Measurements from ENCODE around the gene PTGIS. TPM values are rescaled to one million over a fixed set of nuclear protein-coding genes. Genes with fewer than 3 reads are reported as not detected.

PTGIS gene
- total RNA-seq, 1 donor from 2014 or later = 31.0 TPM

- Mint-ChIP-seq H3K36me3 (ENCODE audit: low read depth) (peaks cover 49% of the 10 kb centered on the region), H3K4me3 (ENCODE audit: low read depth) (no peak overlapping the region), H3K27ac (no peak overlapping the region), H3K27me3 (ENCODE audit: low read depth) (no peaks in the 10 kb centered on the region), H3K4me1 (ENCODE audit: low read depth) (peaks cover 71% of the 10 kb centered on the region), H3K9me3 (peaks cover 18% of the 10 kb centered on the region)
- DNase-seq (ENCODE audit: low spot score) = no peak
- intact Hi-C loops (cut with micrococcal nuclease) = no loop called here
Observed at GRCh38 chr20:49580813-49581174, 12.9 kb upstream of the PTGIS start.

DNA sequence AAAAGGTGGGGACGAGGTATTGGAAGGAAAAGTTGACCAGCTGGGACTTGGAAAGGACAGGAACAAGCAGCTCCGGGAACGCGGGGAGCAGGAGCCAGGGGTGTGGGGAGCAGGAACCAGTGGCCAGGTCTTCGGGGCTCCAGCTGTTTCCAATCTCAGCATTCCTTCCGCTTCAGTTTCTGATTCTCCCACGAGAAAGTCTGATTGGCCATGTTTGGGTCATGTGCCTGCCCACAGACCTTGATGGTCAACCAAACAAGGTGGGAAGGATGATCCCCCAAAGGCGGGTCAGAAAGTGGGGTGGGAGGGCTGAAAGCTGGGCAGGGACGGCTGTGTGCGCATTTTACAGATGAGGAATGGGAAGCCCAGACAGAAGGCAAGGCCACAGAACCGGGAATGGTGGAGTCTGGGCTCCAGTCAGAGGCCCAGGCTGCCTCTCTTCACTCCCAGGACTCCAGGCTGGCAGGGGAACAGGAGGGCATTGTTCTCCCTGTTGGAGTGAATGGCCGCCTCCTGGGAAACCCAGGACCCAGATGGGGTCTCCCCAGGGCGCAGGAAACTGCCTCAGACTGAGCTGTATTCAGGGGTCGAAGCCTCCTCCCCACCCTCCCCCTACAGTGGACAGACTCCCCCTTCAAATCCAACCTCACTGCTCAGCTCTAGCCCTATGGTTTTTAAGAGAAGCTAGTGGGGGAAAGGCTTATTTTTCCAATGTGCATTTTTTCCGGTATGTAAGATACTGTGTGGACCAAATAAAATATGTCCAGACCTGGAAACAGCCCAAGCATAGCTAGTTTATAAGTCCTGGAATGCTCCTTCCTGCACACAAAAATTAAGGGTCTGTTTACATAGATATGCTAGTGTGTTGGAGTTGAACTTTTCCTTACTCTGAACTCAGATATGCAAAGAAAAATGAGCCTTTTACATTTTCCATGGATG lies 12.2 kb upstream of the PTGIS start:
- Mint-ChIP-seq H3K9me3 (peaks cover 18% of the 10 kb centered on the region), H3K36me3 (ENCODE audit: low read depth) (peaks cover 49% of the 10 kb centered on the region), H3K4me3 (ENCODE audit: low read depth) (no peak overlapping the region), H3K27ac (no peak overlapping the region), H3K4me1 (ENCODE audit: low read depth) (peaks cover 66% of the 10 kb centered on the region), H3K27me3 (ENCODE audit: low read depth) (no peaks in the 10 kb centered on the region)
- intact Hi-C loops (cut with micrococcal nuclease) = no loop called here
- no peak for DNase-seq (ENCODE audit: low spot score)

DNA sequence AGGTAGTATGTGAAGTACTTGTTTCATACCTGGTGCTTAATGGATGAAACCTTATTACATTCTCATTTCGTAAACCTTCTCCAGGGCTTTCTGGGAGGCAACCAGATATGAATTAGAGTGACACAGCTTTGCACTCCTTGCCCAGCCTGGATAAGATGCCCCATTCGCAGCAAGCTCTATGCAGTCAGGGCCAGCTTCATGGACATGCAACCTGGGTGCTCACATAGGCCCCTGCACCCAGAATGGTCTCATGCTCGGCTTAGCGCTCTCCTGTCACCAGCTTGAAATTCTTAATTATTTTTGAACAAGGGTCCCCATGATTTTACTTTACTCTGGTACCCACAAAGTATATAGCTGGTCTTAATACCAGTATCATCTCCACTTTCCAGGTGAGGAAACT lies 11.3 kb upstream of the PTGIS start:
- Mint-ChIP-seq H3K27me3 (ENCODE audit: low read depth) (no peaks in the 10 kb centered on the region), H3K27ac (no peak overlapping the region), H3K36me3 (ENCODE audit: low read depth) (peaks cover 44% of the 10 kb centered on the region), H3K4me1 (ENCODE audit: low read depth) (peaks cover 60% of the 10 kb centered on the region), H3K4me3 (ENCODE audit: low read depth) (no peak overlapping the region), H3K9me3 (peaks cover 18% of the 10 kb centered on the region)
- intact Hi-C loops (cut with micrococcal nuclease) = no loop called here
- no peak for DNase-seq (ENCODE audit: low spot score)

DNA sequence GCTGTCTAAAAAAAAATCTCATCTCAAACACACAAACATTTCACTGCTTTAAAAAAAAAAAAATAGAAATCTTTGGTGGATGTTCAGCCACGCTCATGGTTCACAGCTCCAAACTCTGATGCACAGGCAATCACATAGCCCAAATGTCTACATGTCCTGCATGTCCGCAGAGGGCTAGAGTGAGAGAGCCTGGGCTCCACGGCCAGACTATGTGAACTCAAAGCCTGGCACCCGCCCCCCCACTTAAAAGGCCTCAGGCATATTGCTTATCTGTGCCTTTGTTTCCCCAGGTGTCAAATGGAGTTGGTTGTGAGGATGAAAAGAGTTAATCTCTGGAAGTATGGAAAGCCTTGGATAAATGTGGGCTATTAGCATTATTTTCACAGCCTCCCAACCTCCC lies 10.5 kb upstream of the PTGIS start:
- H3K4me3 Mint-ChIP-seq (ENCODE audit: low read depth) = no peak overlapping the region
- H3K9me3 Mint-ChIP-seq = peaks cover 16% of the 10 kb centered on the region

GRCh38 chr20:49575551-49576060 lies 7.7 kb upstream of the PTGIS start:
- DNase-seq (ENCODE audit: low spot score) = no peak

More for the DNA sequence above, 10.5 kb upstream of the PTGIS start:
- H3K4me1 Mint-ChIP-seq (ENCODE audit: low read depth) = peaks cover 60% of the 10 kb centered on the region
- H3K36me3 Mint-ChIP-seq (ENCODE audit: low read depth) = peaks cover 37% of the 10 kb centered on the region
- intact Hi-C loops (cut with micrococcal nuclease) = no loop called here
- DNase-seq (ENCODE audit: low spot score) = no peak
- no peaks in the 10 kb centered on the region for H3K27me3 Mint-ChIP-seq (ENCODE audit: low read depth)
- no peak overlapping the region for H3K27ac Mint-ChIP-seq

GRCh38 chr20:49573900-49574416 lies 6.0 kb upstream of the PTGIS start:
- Mint-ChIP-seq H3K4me3 (ENCODE audit: low read depth) (no peak overlapping the region), H3K27me3 (ENCODE audit: low read depth) (peaks cover 4% of the 10 kb centered on the region), H3K4me1 (ENCODE audit: low read depth) (peaks cover 55% of the 10 kb centered on the region), H3K27ac (peak overlapping the region; percentile 78), H3K9me3 (peaks cover 9% of the 10 kb centered on the region), H3K36me3 (ENCODE audit: low read depth) (peaks cover 19% of the 10 kb centered on the region)
- intact Hi-C loops (cut with micrococcal nuclease) = no loop called here
- no peak for DNase-seq (ENCODE audit: low spot score)

More at GRCh38 chr20:49575551-49576060, 7.7 kb upstream of the PTGIS start:
- Mint-ChIP-seq H3K4me1 (ENCODE audit: low read depth) (peaks cover 63% of the 10 kb centered on the region), H3K4me3 (ENCODE audit: low read depth) (no peak overlapping the region), H3K9me3 (peaks cover 9% of the 10 kb centered on the region), H3K27ac (no peak overlapping the region), H3K27me3 (ENCODE audit: low read depth) (no peaks in the 10 kb centered on the region), H3K36me3 (ENCODE audit: low read depth) (peaks cover 15% of the 10 kb centered on the region)
- intact Hi-C loops (cut with micrococcal nuclease) = loop anchor here (2.0 kb wide), 1 partner anchor 19 kb away; no protein-coding TSS in a partner anchor

- peaks cover 47% of the 10 kb centered on the region for H3K4me1 Mint-ChIP-seq (ENCODE audit: low read depth)
- no peak for DNase-seq (ENCODE audit: low spot score)
- H3K27me3 Mint-ChIP-seq (ENCODE audit: low read depth) = peaks cover 4% of the 10 kb centered on the region
- peak overlapping the region; percentile 40 for H3K4me3 Mint-ChIP-seq (ENCODE audit: low read depth)
- H3K36me3 Mint-ChIP-seq (ENCODE audit: low read depth) = peaks cover 19% of the 10 kb centered on the region
- peak overlapping the region; percentile 78 for H3K27ac Mint-ChIP-seq
- intact Hi-C loops (cut with micrococcal nuclease) = no loop called here
- H3K9me3 Mint-ChIP-seq = peaks cover 9% of the 10 kb centered on the region
Observed at GRCh38 chr20:49572857-49573256, 4.9 kb upstream of the PTGIS start.

- DNase-seq (ENCODE audit: low spot score) = no peak
- Mint-ChIP-seq H3K4me3 (ENCODE audit: low read depth) (no peak overlapping the region), H3K4me1 (ENCODE audit: low read depth) (peaks cover 39% of the 10 kb centered on the region), H3K27ac (no peak overlapping the region), H3K9me3 (peaks cover 6% of the 10 kb centered on the region), H3K27me3 (ENCODE audit: low read depth) (peaks cover 12% of the 10 kb centered on the region), H3K36me3 (ENCODE audit: low read depth) (peaks cover 14% of the 10 kb centered on the region)
- intact Hi-C loops (cut with micrococcal nuclease) = no loop called here
Observed at GRCh38 chr20:49571553-49571835, 3.6 kb upstream of the PTGIS start.

GRCh38 chr20:49570828-49571552 lies 3.1 kb upstream of the PTGIS start:
- Mint-ChIP-seq H3K36me3 (ENCODE audit: low read depth) (peaks cover 14% of the 10 kb centered on the region), H3K27me3 (ENCODE audit: low read depth) (peaks cover 13% of the 10 kb centered on the region), H3K4me3 (ENCODE audit: low read depth) (no peak overlapping the region), H3K4me1 (ENCODE audit: low read depth) (peaks cover 39% of the 10 kb centered on the region), H3K27ac (no peak overlapping the region), H3K9me3 (peaks cover 1% of the 10 kb centered on the region)
- DNase-seq (ENCODE audit: low spot score) = no peak
- intact Hi-C loops (cut with micrococcal nuclease) = no loop called here

DNA sequence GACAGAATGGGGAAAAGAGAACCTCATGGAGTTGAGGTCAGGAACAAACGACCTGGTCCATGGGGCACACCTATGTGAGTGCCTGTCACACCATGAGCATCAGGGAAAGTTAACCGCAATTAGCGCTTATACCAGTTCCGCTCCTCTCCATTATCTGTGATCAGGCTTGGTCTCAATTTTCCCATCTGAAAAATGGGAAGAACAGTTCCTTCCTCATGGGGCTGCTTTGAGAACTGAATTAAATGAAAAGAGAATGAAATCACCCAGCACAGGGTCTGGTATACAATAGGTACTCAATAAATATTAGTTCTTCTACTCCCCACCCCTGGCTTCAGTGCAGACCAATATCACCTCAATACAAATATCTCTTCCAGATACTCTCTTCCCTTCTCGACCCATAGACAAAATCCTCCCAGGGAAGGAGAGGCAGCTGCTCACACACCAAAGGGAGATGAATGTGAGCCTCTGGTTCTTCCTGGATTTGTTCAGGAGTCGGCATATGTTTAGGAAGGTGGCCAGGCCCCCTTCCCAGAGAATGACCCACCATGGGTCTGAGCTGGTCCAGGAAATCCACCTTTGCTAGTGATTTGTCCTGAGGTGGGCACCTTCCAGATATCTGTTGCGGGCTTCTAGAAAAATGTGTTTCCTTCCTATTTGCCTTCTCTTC lies 2.4 kb upstream of the PTGIS start:
- intact Hi-C loops (cut with micrococcal nuclease) = no loop called here
- peaks cover 40% of the 10 kb centered on the region for H3K4me1 Mint-ChIP-seq (ENCODE audit: low read depth)

GRCh38 chr20:49569411-49570115 lies 1.6 kb upstream of the PTGIS start:
- intact Hi-C loops (cut with micrococcal nuclease) = no loop called here
- Mint-ChIP-seq H3K4me3 (ENCODE audit: low read depth) (peak overlapping the region; percentile 62), H3K27me3 (ENCODE audit: low read depth) (peaks cover 13% of the 10 kb centered on the region), H3K36me3 (ENCODE audit: low read depth) (peaks cover 14% of the 10 kb centered on the region), H3K4me1 (ENCODE audit: low read depth) (peaks cover 40% of the 10 kb centered on the region), H3K27ac (peak overlapping the region; percentile 75), H3K9me3 (no peaks in the 10 kb centered on the region)
- no peak for DNase-seq (ENCODE audit: low spot score)

More for the DNA sequence above, 2.4 kb upstream of the PTGIS start:
- no peak overlapping the region for H3K27ac Mint-ChIP-seq
- DNase-seq (ENCODE audit: low spot score) = no peak
- peaks cover 14% of the 10 kb centered on the region for H3K36me3 Mint-ChIP-seq (ENCODE audit: low read depth)
- no peak overlapping the region for H3K4me3 Mint-ChIP-seq (ENCODE audit: low read depth)
- H3K27me3 Mint-ChIP-seq (ENCODE audit: low read depth) = peaks cover 13% of the 10 kb centered on the region
- no peaks in the 10 kb centered on the region for H3K9me3 Mint-ChIP-seq
